KOPT-K1 (cell line): ENCODE results near the gene C1QTNF8.

ENCODE experiments used
- H3K27ac ChIP-seq: fragments of 200-600 bp; sonication (generic); 2 replicates; pipeline ENCODE4 v1.5.1; 2016; ENCODE audit warnings: antibody characterized with exemption, mild to moderate bottlenecking, low read depth, low read length; ENCODE audit not compliant: poor library complexity, severe bottlenecking
- H3K36me3 ChIP-seq: fragments of 200-600 bp; sonication (generic); 2 replicates; pipeline ENCODE4 v1.5.1; 2017; ENCODE audit warnings: antibody characterized with exemption, mild to moderate bottlenecking, low read length, moderate library complexity; ENCODE audit not compliant: insufficient read depth
- H3K9me3 ChIP-seq: fragments of 200-600 bp; sonication (generic); 2 replicates; pipeline ENCODE4 v1.5.1; 2017; ENCODE audit warnings: antibody characterized with exemption, low read length, mild to moderate bottlenecking; ENCODE audit not compliant: insufficient read depth, poor library complexity, severe bottlenecking

Gene C1QTNF8

GRCh38 chr16:1106659-1107058, 10.6 kb upstream of the C1QTNF8 start:
- Histone ChIP-seq H3K36me3 (no peaks in the 10 kb centered on the region), H3K27ac (no peak overlapping the region)

GRCh38 chr16:1105888-1106620, 10.0 kb upstream of the C1QTNF8 start:
- H3K27ac ChIP-seq, result no peak overlapping the region
- H3K36me3 ChIP-seq, result no peaks in the 10 kb centered on the region
- H3K9me3 ChIP-seq, result no peaks in the 10 kb centered on the region

More at GRCh38 chr16:1106659-1107058, 10.6 kb upstream of the C1QTNF8 start:
- no peaks in the 10 kb centered on the region for H3K9me3 ChIP-seq

GRCh38 chr16:1103636-1103980, 7.6 kb upstream of the C1QTNF8 start:
- H3K36me3 ChIP-seq, result no peaks in the 10 kb centered on the region
- H3K9me3 ChIP-seq, result no peaks in the 10 kb centered on the region
- no peak overlapping the region for H3K27ac ChIP-seq

GRCh38 chr16:1102921-1103635, 7.0 kb upstream of the C1QTNF8 start:
- Histone ChIP-seq H3K27ac (no peak overlapping the region), H3K36me3 (no peaks in the 10 kb centered on the region), H3K9me3 (no peaks in the 10 kb centered on the region)

GRCh38 chr16:1102333-1102700, 6.3 kb upstream of the C1QTNF8 start:
- Histone ChIP-seq H3K27ac (no peak overlapping the region), H3K36me3 (no peaks in the 10 kb centered on the region), H3K9me3 (no peaks in the 10 kb centered on the region)

GRCh38 chr16:1101573-1102332, 5.7 kb upstream of the C1QTNF8 start:
- no peak overlapping the region for H3K27ac ChIP-seq
- no peaks in the 10 kb centered on the region for H3K36me3 ChIP-seq
- H3K9me3 ChIP-seq, result no peaks in the 10 kb centered on the region

- Histone ChIP-seq H3K27ac (no peak overlapping the region), H3K36me3 (no peaks in the 10 kb centered on the region), H3K9me3 (no peaks in the 10 kb centered on the region)
Measured at GRCh38 chr16:1101133-1101532, 5.1 kb upstream of the C1QTNF8 start.

GRCh38 chr16:1100084-1100800, 4.2 kb upstream of the C1QTNF8 start:
- Histone ChIP-seq H3K36me3 (no peaks in the 10 kb centered on the region), H3K27ac (no peak overlapping the region), H3K9me3 (no peaks in the 10 kb centered on the region)

GRCh38 chr16:1099189-1100083, 3.4 kb upstream of the C1QTNF8 start:
- no peaks in the 10 kb centered on the region for H3K36me3 ChIP-seq
- H3K27ac ChIP-seq, result no peak overlapping the region
- no peaks in the 10 kb centered on the region for H3K9me3 ChIP-seq

- no peaks in the 10 kb centered on the region for H3K36me3 ChIP-seq
- H3K27ac ChIP-seq, result no peak overlapping the region
- no peaks in the 10 kb centered on the region for H3K9me3 ChIP-seq
Measured at GRCh38 chr16:1098266-1098991, 2.4 kb upstream of the C1QTNF8 start.

- Histone ChIP-seq H3K27ac (no peak overlapping the region), H3K36me3 (no peaks in the 10 kb centered on the region)
Measured at GRCh38 chr16:1097800-1098199, 1.8 kb upstream of the C1QTNF8 start.

GRCh38 chr16:1097156-1097555, 1.1 kb upstream of the C1QTNF8 start:
- Histone ChIP-seq H3K9me3 (no peaks in the 10 kb centered on the region), H3K36me3 (no peaks in the 10 kb centered on the region), H3K27ac (no peak overlapping the region)

More at GRCh38 chr16:1097800-1098199, 1.8 kb upstream of the C1QTNF8 start:
- H3K9me3 ChIP-seq, result no peaks in the 10 kb centered on the region

GRCh38 chr16:1095450-1096168, 435 bp downstream of the C1QTNF8 start:
- Histone ChIP-seq H3K27ac (no peak overlapping the region), H3K36me3 (no peaks in the 10 kb centered on the region), H3K9me3 (no peaks in the 10 kb centered on the region)
